MM.1S (cell line): ENCODE results near the gene RPS29.

ENCODE experiments used
- CTCF ChIP-seq: fragments of 300-600 bp; sonication (generic); IDR thresholded peaks from 2 replicates; pipeline ENCODE4 v1.5.1; 2016; ENCODE audit warnings: antibody characterized with exemption, low read length, mixed read lengths
- EZH2phosphoT487 ChIP-seq: fragments of 300-600 bp; sonication (generic); IDR thresholded peaks from 2 replicates; pipeline ENCODE4 v1.6.1; 2018; ENCODE audit warnings: antibody characterized with exemption, low read length

- TF ChIP-seq CTCF: no peak
- TF ChIP-seq EZH2phosphoT487: no peak
Measured at GRCh38 chr14:49566714-49567113, 19.5 kb downstream of the RPS29 start.
